NCI-H146 treated with DMSO at 0.1 percent for 48 hours (cell line): ENCODE data around the gene CD320.
"Not testable (repeated sequence)": the region's sequence is repeated elsewhere in the genome, so short reads cannot be mapped to it uniquely, and the experiment has no call there.

ENCODE experiments used
- DNase-seq: peaks from one replicate; lab custom pipeline; 2025; ENCODE audit not compliant: unreplicated experiment; lab: John Stamatoyannopoulos, UW

CD320 gene

DNA sequence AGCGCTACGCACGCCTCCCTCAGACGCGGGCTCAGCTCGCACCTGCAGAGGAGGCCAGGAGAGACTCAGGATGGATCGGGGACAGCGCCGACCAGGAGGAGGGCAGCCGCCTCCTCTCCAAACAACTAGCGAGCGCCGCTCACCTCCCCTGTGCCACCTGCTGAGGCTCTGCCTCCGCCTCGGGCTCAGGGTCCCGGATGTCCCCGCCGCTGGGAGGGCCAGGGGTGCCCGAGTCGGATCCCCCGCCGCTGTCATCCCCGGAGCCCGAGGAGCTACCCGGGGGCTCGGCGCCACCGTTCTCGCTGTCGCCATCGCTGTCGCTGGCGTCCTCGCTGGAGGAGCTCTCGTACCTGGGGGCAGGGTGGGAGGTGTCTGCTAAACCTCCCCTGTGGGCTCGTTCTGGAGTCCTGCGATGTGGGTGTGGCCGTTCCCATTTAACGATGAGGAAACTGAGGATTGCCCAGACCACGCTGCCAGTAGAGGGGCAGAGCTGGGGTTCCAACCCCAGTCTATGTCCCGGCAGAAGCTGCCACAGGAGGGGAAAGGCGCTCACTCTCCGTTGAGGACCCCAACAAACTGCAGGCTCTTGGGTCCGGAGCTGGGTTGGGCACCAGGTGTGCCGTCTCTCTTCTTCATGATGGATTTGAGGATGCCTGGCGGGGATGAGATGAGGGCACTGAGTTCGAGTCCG, 25.8 kb upstream of the CD320 start:
- peak; percentile 15 for DNase-seq

DNA sequence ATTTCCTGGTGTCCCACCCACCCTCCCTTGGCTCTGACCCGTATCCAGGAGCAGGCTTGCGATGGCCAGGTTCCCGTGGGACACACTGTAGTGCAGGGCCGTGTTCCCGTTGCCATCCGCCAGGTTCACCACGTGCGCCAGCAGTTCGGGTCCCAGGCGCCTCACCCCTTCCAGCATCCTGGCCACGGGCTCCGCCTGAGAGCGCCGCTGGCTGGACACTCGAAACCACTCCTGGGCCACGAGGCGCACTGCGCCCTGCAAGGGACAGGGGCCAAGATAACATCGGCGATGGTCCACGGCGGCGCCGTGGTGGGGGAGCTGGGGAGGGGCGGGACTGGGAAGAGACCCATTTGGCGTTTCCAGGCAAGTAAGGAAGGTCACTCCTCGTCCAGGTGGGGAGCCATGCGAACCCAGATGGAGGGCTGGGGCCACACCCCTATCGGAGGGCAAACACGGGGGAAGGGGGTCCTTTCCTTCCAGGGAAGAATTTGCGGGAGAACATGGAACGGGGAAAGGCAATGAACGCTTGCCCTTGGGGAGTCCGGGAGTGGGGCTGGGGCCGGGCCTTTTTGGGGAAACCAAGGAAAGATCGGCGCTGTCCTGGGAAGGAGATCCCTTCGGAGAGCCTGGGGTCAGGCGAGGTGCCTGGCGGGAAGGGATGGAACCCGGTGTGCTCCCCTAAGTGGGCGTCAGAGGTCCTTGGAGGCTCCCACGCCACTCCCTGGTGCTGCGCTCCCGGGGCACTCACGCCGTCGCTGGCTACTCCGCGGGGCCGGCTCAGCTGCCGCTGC, 25.0 kb upstream of the CD320 start:
- DNase-seq: no peak

DNA sequence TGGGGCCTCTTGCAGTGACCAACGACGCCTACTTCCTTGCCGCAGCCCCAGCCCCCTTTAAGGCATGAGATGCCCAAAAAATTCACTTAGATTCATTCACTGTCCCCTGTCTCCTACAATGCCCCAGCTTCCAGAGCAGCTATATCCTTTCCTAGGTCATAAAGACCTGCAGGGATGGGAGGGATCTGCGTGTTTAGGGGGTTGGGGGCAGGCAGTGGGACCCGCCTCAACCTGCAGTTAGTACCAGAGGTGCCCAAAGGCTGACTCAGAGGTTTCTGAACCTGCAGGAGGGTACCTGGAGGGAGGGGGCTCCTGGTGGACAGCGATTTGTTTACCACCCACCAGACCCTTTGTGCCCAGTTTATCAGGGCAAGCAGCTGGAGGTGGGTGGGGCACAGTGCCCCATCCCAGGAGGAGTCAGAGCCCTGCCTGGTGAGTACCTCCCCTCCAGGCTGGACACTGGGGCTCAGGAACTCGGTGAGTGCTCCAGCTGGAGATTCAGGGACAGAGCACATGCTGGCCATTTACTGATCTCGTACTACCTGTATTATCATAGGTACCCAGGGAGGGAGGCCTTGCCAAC, 23.2 kb upstream of the CD320 start:
- DNase-seq: no peak

DNA sequence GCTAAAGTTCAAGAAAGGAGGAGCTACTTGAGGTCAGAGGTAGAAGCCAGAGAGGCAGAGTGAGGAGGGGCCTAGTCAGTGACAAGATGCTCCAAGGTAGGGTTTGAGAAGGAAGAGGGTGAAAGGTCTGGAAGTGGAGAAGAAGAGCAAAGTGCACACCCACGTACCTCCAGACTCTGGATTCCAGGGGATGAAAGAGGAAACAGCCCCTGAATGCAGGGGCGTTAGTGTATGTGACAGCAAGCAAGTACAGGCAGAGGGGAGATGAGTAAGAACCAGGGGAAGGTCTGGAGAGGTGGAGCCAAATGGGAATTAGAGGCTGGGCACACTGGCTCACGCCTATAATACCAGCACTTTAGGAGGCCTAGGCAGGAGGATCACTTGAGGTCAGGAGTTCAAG, 21.8 kb upstream of the CD320 start:
- DNase-seq: no peak

DNA sequence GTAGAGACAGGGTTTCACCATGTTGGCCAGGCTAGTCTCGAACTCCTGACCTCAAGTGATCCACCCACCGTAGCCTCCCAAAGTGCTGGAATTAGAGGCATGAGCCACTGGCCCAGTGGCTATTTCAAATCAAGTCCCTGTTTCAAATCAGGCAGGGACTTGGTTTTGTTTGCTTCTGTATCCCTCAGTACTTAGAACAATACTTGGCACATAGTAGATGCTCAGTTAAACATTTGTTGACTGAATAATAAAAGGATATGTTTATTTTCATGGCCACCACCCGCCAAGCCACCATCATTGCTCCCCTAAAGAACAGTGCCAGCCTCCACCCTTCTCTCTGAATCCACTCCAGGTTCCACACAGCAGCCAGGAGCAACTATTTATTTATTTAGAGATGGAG, 17.3 kb upstream of the CD320 start:
- no peak for DNase-seq

DNA sequence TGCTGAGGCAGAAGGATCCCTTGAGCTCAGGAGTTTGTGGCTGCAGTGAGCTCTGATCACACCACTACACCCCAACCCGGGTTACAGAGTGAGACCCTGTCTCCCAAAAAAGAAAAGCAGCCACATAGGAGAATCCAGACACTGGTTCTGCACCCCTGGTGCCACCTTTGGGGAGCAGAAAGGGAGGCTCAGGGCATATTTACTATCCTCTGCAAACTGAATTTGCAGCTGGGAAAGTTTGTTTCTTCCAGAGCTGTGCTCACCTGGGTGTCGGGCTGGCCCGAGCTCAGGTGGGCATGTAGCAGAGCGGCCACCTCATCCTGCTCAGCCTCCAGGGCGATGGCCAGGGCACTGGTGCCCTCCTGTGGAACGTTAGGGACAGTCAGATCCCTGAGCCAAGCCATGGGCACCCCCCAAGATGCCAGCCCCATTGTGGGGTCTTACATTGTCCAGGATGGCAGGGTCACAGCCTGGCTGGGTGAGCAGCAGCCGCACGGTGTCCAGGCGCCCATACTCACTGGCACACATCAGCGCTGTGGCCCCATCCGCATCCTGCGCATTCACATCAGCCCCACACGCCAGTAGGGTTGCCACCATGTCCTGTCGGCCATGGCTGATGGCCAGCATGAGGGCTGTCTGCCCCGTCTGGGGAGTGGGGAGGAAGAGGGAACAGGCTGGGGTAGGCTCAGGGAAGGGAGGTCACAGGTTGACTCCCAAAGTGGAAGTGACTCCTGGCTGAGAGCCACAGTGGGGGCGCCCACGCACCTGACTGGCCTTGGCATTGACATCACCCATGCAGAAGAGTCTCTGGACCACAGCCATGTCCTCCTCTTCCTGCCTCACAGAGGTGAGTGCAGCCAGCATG, 16.3 kb upstream of the CD320 start:
- no peak for DNase-seq

DNA sequence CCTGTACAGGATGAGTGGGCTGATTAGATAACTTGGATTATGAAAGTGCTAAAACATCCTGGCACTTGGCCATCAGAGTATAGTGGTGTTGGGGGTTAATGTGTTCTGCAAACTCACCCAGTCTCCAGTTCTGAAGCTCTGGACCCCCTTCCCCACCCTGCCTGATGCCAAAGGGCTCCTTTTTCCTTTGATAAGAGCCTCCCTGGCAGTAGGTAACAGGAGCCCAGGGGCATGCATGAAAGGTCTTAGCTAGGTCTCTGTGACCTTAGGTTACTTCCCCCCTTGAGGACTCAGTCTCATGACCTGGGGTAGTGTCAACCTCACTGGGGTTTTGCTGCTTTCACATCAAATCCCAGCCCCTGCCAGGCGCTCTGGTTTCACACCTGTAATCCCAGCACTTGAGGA, 15.6 kb upstream of the CD320 start:
- no peak for DNase-seq

DNA sequence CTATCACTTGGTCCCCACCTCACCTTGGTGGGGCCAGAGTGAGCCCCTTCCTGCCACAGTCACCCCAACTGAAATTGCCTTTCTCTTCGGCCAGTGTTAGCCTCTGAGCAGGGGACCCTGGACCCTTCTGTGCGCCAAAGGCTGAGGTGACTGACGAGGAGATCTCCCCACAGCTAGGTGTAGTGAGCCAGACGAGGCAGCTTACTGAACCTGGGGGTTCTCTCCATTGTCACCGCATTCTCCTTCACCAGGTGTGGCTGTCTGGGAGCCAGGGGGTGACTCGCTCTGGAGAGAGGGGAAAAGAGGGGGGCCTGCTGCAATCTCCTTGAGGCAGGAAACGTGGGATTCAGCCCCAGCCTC, 14.5 kb upstream of the CD320 start:
- no peak for DNase-seq

DNA sequence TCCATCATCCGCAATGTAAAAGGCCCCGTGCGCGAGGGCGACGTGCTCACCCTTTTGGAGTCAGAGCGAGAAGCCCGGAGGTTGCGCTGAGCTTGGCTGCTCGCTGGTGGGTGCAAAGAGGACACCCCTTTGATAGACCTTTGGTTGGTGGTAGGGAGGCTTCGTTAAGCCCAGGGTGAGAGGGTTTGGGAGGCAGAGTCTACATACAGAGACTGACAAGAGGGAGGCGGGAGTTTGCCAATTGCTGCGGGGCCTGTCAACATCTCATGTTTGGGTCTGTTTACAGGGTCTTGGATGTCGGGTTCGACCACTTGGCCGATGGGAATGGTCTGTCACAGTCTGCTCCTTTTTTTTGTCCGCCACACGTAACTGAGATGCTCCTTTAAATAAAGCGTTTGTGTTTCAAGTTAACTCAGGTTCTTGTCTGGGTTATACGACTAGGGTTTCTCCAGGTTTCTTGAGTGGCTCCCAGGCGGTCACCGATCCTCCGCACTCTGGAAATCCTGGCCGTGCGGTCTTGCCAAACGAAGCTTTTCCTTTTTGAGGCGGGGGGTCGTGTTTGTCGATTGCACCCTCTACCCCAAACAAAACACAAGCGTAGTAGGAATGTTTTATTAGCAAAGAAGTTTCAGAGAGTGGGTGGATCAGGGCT, 14.0 kb upstream of the CD320 start:
- no peak for DNase-seq

DNA sequence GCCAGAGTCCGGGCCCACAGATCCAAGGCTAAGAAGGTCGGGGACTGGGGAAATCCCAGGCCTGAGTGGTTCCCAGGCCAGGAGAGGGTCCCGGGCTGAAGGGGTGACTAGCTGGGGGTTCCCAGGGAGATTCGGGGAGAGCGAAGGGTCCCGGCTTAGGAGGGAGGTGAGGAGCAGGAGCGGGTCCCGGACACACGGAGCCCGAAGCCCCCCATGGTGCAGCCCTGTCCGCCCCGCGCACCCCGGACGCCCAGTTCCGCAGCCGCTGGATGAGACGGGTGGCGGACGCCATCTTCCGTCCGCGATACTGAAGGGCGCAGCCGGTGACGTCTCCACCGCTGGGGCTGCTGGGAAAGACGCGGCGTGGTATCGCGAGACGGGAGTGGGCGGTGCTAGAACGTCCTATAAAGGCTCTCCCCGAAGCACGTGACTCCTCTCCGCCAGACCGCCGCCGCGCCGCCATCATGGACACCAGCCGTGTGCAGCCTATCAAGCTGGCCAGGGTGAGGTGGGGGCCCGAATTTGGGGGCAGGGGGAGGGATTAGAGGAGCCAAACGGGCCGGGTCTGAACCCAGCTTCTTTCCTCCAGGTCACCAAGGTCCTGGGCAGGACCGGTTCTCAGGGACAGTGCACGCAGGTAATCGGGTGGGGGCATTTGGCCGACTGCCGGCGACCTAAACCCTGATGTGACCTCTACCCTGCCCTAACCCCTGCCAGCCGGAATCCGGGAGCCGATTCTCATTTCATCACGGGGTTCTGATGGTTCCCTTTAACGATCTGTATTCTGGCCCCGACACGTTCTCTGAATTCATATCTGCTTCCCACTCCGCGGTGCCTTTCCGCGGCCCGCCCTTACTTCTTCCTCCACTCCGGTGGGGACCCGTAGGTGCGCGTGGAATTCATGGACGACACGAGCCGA, 13.2 kb upstream of the CD320 start, which contains the start of the genes NDUFA7 and RPS28:
TSS of gene NDUFA7 (minus strand) at position 309 of the 919 bp plus-strand sequence. CDS start at position 292, 17 bp downstream.
TSS of gene RPS28 (plus strand) at position 430 of the 919 bp plus-strand sequence. CDS start at position 465, 35 bp downstream.
- peak; percentile 68 for DNase-seq

DNA sequence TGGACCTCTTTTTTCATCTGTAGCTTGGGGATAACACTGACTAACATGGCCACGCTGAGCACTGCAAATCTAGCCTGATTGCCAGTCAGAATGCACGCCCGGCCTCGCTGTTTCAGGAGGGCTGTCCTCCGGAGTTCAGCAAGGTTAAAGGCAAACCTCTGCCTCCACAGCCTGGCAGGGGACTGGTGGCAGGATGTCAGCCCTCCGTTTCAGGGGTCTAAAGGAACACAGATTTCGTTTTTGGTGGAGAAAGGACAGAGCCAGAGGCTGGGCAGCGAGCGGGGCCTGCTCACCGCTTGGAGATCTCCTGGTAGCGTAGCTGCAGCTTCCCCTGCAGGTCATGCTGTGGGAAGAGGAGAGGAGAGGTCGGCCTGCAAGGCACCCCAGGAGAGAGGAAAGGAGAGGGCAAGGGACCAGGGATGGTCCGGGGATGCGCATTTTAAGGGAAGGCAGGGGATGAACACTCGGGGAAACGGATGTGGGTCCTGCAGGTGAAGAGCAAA, 12.5 kb upstream of the CD320 start:
- peak; percentile 1 for DNase-seq

DNA sequence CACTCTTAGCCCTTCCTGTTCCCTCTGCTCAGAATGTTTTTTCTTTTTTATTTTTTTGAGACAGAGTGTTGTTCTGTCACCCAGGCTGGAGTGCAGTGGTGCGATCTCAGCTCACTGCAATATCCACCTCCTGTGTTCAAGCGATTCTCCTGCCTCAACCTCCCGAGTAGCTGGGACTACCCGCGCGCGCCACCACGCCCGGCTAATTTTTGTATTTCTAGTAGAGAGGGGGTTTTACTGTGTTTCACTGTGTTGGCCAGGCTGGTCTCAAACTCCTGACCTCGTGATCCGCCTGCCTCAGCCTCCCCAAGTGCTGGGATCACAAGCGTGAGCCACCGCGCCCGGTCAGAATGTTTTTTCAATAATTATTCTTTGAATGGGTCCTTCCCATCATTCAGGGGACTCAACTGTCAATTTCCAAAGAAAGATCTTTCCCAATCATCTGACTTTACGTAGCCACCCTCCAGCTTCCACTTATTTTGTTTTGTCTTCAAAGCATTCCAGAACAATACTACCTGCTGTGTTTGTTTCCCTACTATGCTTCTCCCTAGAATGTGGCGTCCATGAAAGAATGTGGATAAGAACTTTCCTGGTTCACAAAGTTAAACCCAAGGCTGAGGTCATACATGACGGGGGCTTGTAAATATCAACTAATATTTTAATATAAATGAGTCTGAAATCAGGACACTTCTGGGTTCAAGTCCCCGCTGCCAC, 11.8 kb upstream of the CD320 start:
- DNase-seq: no peak

DNA sequence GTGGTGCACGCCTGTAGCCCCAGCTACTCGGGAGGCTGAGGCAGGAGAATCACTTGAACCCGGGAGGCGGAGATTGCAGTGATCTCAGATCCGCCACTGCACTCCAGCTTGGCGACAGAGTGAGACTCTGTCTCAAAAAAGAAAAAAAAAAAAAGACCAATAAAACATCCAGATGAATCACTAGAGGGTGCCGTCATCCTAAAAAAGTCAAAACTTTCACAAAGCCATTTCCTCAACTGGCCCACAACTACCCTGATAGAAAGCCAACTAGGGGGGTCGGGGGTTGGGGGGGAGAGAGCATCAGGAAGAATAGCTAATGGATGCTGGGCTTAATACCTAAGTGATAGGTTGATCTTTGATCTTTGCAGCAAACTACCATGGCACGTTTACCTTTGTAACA, 10.7 kb upstream of the CD320 start:
- DNase-seq: not testable (repeated sequence)

DNA sequence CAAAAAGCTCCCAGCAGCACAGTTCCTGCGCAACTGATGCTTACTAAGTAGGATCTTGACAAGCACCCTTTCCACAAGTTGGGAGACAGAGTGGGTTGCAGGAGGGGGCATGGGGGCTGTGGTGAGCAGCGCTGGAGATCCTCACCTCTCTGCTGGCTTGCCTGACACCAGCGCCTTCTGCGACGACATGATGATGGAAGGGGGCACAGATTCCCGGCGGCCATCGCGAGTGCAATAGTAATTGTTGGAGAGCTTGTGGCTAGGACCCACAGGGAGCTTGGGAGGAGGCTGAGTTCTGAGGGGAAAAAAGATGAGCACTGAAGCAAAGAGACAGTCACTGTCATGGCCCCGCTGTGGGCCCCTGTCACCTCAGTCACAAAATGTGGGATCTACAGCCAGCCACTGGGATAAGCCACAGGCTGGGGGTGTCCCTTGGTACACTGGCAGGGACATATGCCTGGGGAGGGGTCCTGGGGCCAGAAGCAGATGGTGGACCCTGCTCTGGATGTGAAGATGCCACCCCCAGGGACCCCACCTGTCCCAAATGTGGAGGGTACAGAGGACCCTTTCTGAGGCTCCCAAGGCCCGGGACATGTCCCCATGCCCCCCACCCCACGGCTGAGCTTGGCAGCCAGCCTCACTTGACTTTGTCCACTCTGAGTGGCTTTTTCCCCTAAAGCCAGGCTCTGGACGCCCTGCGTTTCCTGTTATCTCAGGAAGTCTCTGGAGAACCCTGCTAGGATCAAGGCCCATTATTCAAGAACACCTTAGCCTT, 8.4 kb upstream of the CD320 start:
- no peak for DNase-seq

DNA sequence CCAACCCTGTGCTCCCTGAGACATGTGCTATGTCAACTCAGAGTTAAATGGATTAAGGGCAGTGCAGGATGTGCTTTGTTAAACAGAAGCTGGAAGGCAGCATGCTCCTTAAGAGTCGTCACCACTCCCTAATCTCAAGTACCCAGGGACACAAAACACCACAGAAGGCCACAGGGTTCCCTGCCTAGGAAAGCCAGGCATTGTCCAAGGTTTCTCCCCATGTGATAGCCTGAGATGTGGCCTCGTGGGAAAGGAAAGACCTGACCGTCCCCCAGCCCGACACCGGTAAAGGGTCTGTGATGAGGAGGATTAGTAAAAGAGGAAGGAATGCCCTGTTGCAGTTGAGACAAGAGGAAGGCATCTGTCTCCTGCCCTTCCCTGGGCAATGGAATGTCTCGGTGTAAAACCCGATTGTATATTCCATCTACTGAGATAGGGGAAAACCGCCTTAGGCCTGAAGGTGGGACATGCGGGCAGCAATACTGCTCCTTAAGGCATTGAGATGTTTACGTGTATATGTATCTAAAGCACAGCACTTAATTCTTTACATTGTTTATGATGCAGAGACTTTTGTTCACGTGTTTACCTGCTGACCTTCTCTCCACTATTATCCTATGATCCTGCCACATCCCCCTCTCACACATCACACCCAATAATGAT, 7.0 kb upstream of the CD320 start:
- DNase-seq: not testable (repeated sequence)

DNA sequence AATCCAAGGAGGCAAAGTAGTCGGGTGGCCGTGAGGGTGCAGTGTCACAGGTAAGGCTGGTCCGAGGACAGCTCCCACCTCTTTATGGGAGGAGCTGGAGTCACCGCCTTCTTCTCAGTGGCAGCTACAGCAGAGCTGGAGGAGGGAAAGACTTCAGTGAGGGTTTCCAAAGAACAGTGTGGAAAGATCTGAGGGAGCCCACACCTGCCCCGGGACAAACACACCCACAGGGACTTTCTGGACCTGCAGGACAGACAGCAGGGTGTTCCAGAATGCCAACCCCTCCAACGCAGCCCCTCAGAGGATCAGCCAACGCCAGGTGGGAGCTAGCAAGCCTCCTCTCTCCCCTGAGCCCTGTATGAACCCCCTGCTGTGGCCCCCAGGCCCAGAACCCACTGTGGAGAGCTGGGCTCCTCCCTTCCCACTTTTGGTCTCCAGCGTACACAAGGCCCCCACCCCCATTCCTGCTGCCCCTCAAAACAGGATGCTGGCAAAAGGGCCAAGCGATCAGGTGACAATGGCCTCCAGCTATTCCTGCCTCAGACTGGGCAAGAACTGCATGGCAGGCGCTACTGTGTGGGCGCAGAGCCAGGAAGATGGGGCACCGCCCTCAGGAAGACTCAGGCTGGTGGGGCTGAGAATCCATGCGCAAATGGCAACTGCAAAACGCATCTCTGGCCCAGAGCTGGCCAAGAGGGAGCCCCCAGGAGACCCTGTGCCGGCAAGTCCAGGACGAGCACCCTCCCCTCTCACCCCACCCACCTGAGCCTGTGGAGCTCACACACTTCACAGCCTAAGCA, 3.5 kb upstream of the CD320 start:
- DNase-seq: no peak
